Prostate gland (tissue), 2 donors: ENCODE results near the gene TMEM161A. TPM values are rescaled to one million over a fixed set of nuclear protein-coding genes. Genes with fewer than 3 reads are reported as not detected.

Source experiments
- DNase-seq: peaks from one replicate; pipeline ENCODE4 v3.0.0-alpha.2; 2019; ENCODE audit warnings: low spot score
- H3K27ac ChIP-seq, 2 donors: fragments of 200-600 bp; sonication (generic); 2 replicates each; pipeline ENCODE4 v1.5.1; 2017 to 2019
- H3K27me3 ChIP-seq: fragments of 200-600 bp; sonication (generic); replicated peaks from 2 replicates; pipeline ENCODE4 v1.5.1; 2019; ENCODE audit not compliant: insufficient read depth
- H3K36me3 ChIP-seq, 2 donors: fragments of 200-600 bp; sonication (generic); 1 replicate in 1 of 2; 2 replicates in 1 of 2; pipeline versions ENCODE4 v1.5.1 to v1.8.1; 2017 to 2019
- H3K4me1 ChIP-seq: fragments of 200-600 bp; sonication (generic); replicated peaks from 2 replicates; pipeline ENCODE4 v1.5.1; 2019
- H3K4me3 ChIP-seq, 2 donors: fragments of 200-600 bp; sonication (generic); 2 replicates each; pipeline ENCODE4 v1.5.1; 2017 to 2019
- H3K9me3 ChIP-seq: fragments of 200-600 bp; sonication (generic); 2 replicates; pipeline ENCODE4 v1.5.1; 2017
- CTCF ChIP-seq, 4 experiments: fragments of 200-600 bp in 2 of 4; fragments of 450-650 bp in 2 of 4; sonication (generic) in 2 of 4; IDR thresholded peaks; 1 replicate in 3 of 4; 2 replicates in 1 of 4; pipeline ENCODE4 v1.5.1; 2016 to 2019; ENCODE audit warnings: antibody characterized with exemption in 4 of 4, mild to moderate bottlenecking in 2 of 4, moderate library complexity in 2 of 4
- POLR2A ChIP-seq: fragments of 450-650 bp; IDR thresholded peaks from one replicate; pipeline ENCODE4 v1.6.1; 2016; ENCODE audit warnings: antibody characterized with exemption, mild to moderate bottlenecking
- POLR2AphosphoS5 ChIP-seq: sonication (generic); formaldehyde crosslinking; IDR thresholded peaks from one replicate; pipeline ENCODE4 v1.6.1; 2017; ENCODE audit warnings: antibody characterized with exemption
- WGBS: methylation state at CpG from one replicate; pipeline ENCODE4 v1.1.5; 2018; 5-methylcytosine and 5-hydroxymethylcytosine counted together
- intact Hi-C: fragments of 100-400 bp; cut with DNase I; formaldehyde crosslinking; loops from one replicate; pipeline ENCODE4 v1.14.2; 2022
- total RNA-seq, 2 donors: library from RNA; depleted of rRNA; stranded (reverse); fragments of >200 nt; gene quantifications; one replicate each; pipeline ENCODE4 v1.1.0, GENCODE V29; 2016

The TMEM161A gene
- total RNA-seq, 2 donors from 2014 or later = 24.0 to 40.9 TPM

GRCh38 chr19:19170053-19170872 is 32.0 kb upstream of the TMEM161A start, which contains the start of gene MEF2B:
MEF2B (minus strand) TSS chr19:19170263; CDS start chr19:19150735, 19,528 bp downstream.
- H3K27me3 ChIP-seq = no peaks in the 10 kb centered on the region
- no peak for TF ChIP-seq CTCF (IDR thresholded peaks at IDR 0.05)
- no peak for TF ChIP-seq POLR2AphosphoS5
- no peak for TF ChIP-seq POLR2A
- no peaks in the 10 kb centered on the region for H3K4me1 ChIP-seq
- DNase-seq = peak; percentile 65
- H3K36me3 ChIP-seq = no peaks in the 10 kb centered on the region
- H3K9me3 ChIP-seq = no peaks in the 10 kb centered on the region
- H3K4me3 ChIP-seq = peak within 1 kb of the TSS in 1 of 2 donors; percentile 18
- no peak within 1 kb of the TSS for H3K27ac ChIP-seq
- intact Hi-C loops = no loop called here
- 20% methylated on average over 56 of the region's 56 CpGs for WGBS

GRCh38 chr19:19169236-19170052 is 31.2 kb upstream of the TMEM161A start:
- H3K36me3 ChIP-seq = no peaks in the 10 kb centered on the region
- no peaks in the 10 kb centered on the region for H3K4me1 ChIP-seq
- intact Hi-C loops = no loop called here
- no peak for DNase-seq
- H3K27ac ChIP-seq = no peak overlapping the region
- no peak overlapping the region for H3K4me3 ChIP-seq
- WGBS = 86% methylated on average over 9 of the region's 9 CpGs
- no peak for TF ChIP-seq POLR2A
- no peak for TF ChIP-seq POLR2AphosphoS5
- no peak for TF ChIP-seq CTCF (IDR thresholded peaks at IDR 0.05)
- H3K9me3 ChIP-seq = no peaks in the 10 kb centered on the region
- no peaks in the 10 kb centered on the region for H3K27me3 ChIP-seq

GRCh38 chr19:19167612-19168011 is 29.3 kb upstream of the TMEM161A start:
- Histone ChIP-seq H3K4me3 (no peak overlapping the region), H3K27ac (no peak overlapping the region), H3K36me3 (no peaks in the 10 kb centered on the region), H3K4me1 (no peaks in the 10 kb centered on the region), H3K9me3 (no peaks in the 10 kb centered on the region), H3K27me3 (no peaks in the 10 kb centered on the region)
- intact Hi-C loops = no loop called here
- TF ChIP-seq POLR2AphosphoS5 (no peak), POLR2A (no peak), CTCF (IDR thresholded peaks at IDR 0.05) (no peak)
- no peak for DNase-seq
- WGBS = 82% methylated on average over 3 of the region's 3 CpGs

- no peaks in the 10 kb centered on the region for H3K36me3 ChIP-seq
- H3K27me3 ChIP-seq = no peaks in the 10 kb centered on the region
- DNase-seq = no peak
- TF ChIP-seq CTCF (IDR thresholded peaks at IDR 0.05) = no peak
- no peak for TF ChIP-seq POLR2A
- no peak for TF ChIP-seq POLR2AphosphoS5
- WGBS = 88% methylated on average over 1 of the region's 1 CpG
- H3K9me3 ChIP-seq = no peaks in the 10 kb centered on the region
- H3K4me3 ChIP-seq = no peak overlapping the region
- no peaks in the 10 kb centered on the region for H3K4me1 ChIP-seq
- intact Hi-C loops = no loop called here
- H3K27ac ChIP-seq = no peak overlapping the region
Observed at GRCh38 chr19:19165396-19165795, 27.1 kb upstream of the TMEM161A start.
